Measurements from ENCODE around the gene ENOSF1.

- TF ChIP-seq POLR2AphosphoS5 (IDR thresholded peaks at IDR 0.05; ENCODE audit: low read depth, low read length): no peak
- TF ChIP-seq POLR2A (IDR thresholded peaks at IDR 0.05; ENCODE audit: low read depth, low read length): no peak
- TF ChIP-seq TAF1 (IDR thresholded peaks at IDR 0.05; ENCODE audit: borderline replicate concordance, low read depth, low read length): no peak
Measured at GRCh38 chr18:744832-745597, 32.6 kb upstream of the ENOSF1 start.

Data from GM12892 (cell line).